GM18519 (cell line): ENCODE measurements around the gene THEM5.
"Not testable (repeated sequence)": the region's sequence is repeated elsewhere in the genome, so short reads cannot be mapped to it uniquely, and the experiment has no call there.

Experiments
- ATAC-seq: cut with Tn5 transposase; IDR thresholded peaks from one replicate; pipeline ENCODE4 v1.9.1; 2021; ENCODE audit warnings: mild to moderate bottlenecking, moderate library complexity; ENCODE audit not compliant: unreplicated experiment, low FRiP score

Gene THEM5

GRCh38 chr1:151868486-151868885, 15.0 kb upstream of the THEM5 start:
- ATAC-seq, result no peak

DNA sequence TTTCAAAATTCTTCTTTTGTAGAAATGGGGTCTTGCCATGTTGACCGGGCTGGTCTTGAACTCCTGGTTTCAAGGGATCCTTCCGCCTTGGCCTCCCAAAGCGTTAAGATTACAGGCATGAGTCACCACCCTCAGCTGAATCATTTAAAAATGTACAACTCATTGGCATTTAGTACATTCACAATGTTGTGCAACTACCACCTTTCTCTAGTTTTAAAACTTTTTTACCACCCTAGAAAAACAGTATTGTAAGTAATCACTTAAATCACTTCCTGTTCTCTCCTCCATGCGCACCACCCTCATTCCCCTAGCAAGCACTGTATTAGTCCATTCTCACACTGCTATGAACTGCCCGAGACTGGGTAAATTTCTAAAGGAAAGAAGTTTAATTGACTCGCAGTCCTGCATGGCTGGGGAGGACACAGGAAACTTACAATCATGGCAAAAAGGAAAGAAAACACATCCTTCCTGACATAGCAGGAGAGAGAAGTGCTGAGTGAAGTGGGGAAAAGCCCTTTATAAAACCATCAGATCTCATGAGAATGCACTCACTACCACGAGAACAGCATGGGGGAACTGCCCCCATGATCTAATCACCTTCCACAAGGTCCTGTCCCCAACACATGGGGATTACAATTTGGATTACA, 14.4 kb upstream of the THEM5 start:
- ATAC-seq, result no peak

DNA sequence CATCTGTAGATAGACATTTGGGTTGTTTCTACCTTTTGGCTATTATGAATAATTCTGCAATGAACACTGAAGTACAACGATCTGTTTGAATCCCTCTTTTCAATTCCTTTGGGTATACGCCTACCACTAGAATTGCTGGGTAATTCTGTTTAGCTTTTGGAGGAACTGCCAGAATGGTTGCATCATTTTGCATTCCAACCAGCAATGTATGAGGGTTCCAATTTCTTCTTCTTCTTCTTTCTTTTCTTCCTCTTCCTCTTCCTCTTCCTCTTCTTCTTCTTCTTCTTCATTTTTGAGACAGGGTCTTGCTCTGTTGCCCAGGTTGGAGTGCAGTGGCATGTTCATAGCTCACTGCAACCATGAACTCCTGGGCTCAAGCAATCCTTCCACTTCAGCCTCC, 13.8 kb upstream of the THEM5 start:
- no peak for ATAC-seq

GRCh38 chr1:151864411-151864810, 10.9 kb upstream of the THEM5 start:
- ATAC-seq, result no peak

GRCh38 chr1:151862604-151863003, 9.1 kb upstream of the THEM5 start:
- ATAC-seq, result no peak

- no peak for ATAC-seq
Observed at GRCh38 chr1:151860504-151861187, 7.1 kb upstream of the THEM5 start.

DNA sequence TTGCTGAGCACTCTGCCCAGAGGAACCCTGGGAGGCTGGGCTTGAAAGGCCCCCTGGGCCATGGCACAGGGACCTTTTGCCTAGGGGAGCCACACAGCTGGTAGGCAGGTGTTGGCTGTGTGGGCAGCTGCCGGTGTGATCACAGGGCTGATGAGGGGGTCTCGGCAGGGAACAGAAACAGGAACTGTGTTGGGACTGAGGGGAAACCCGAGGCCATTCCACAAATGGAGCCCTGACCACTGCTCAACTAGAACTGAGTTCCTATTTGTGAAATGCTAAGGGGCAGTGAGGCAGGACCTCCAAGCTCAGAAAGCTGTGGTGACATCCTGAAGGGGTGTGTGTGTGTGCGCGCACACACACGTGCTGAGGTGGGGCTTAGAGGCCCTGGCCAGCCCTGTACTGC, 6.4 kb upstream of the THEM5 start:
- no peak for ATAC-seq

- no peak for ATAC-seq
Observed at GRCh38 chr1:151858886-151859665, 5.6 kb upstream of the THEM5 start.

DNA sequence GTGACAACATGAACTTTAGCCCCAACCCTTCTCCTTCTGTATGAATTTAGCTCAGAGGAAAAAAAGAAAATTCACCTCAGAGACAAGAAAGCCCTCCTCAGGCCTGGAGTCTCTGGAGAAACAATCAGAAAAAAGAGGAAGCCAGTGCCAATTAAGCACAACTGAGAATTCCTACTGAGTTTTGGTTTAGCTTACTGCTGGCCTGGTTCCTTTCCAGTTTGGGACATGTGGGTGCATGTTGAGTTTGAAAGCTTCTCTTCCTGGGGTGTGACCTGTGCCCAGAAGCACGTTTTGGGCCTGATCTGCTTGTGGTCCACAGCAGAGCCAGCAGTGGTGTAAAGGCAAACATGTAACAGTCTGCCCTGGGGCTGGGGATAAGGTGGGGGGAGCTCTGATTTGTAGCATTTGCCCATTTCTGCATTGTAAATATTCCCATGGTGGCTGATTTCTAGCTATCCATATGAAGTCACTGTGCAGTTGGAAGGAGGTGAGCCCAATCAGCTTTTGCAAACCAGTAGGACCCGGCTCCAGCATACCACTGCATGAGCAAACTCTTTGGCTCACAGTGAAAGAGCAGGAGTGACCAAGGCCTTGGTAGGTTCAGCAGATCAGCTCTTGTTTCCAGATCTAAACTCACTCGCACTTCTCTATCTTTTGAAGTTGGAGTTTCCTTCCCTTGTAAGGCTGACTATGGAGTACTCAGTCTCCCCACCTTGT, 4.7 kb upstream of the THEM5 start:
- ATAC-seq, result no peak

DNA sequence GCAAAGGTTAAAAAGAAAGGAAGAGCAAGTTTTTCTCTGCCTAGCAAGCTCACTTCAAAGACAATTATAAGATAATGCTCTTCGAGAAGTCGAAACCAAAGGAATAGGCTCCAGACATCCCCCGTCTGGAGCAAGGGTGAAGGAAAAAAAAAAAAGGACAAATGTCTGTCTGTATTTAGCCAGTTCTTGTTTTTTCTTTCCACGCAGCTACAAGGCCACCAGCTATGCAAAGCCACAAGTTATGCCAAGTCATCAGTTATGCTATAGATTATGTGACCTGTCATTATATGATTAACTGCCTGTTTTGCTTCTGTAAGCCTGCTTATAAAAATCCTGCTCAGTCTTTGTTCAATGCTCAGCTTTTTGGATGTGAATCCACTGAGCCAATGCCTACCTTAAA, 2.4 kb upstream of the THEM5 start:
- ATAC-seq, result no peak

DNA sequence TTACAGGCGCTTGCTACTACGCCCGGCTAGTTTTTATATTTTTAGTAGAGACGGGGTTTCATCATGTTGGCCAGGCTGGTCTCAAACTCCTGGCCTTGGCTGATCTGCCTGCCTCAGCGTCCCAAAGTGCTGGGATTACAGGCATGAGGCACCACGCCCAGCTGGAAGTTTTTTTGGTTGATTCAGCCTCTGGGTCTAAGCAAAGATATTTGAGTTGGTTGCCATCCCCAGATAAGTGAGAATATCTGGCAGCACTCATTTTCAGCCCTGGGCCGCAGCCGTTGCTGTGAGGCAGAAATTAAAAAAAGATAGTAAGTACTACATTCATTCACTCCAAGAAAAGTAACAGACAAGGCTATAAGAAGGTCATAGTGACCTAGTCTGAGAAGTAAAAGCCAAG, 2.0 kb upstream of the THEM5 start:
- not testable (repeated sequence) for ATAC-seq

GRCh38 chr1:151854658-151855057, 1.1 kb upstream of the THEM5 start:
- no peak for ATAC-seq

GRCh38 chr1:151852733-151853132, 779 bp downstream of the THEM5 start:
- ATAC-seq, result no peak

DNA sequence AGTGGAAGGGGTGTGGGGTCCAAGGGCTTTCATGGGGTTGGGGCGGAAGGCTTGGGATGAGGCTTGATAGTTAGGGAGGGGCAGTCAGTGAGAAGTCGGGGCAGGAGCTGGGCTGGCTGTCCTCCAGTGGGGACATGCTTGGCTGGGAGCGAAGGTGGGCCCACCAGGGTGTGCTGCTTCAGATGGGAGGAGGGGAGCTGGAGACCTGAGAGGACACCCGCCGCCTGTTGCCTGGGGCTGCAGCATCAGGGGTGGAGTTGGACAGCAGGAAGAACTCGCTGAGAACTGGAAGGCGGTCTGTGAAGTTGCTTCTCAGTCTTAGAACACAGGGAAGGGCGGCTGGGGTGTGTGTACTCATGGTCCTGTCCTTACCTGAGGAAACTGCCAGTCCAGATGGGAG, 1.6 kb downstream of the THEM5 start:
- no peak for ATAC-seq

DNA sequence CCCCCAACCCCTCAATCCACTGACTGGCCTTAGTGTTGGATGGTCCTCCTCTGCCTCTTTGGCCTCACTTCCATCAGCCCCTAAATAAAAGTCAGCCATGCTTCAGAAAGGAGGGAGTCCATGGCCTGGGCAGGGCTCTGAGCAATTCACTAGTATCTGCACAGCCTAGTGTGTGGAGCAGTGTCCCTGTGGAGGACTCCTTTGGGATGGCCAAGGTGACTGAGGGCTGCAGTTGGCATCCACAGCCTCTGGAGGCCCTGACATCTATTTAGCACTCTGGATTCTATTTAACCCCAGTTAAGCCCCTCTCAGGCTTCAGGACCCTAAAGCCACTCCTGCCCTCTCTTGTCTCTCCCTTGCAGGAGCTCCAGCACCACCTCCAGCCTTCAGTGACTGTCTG, 3.6 kb downstream of the THEM5 start:
- no peak for ATAC-seq

GRCh38 chr1:151849126-151849525, 4.4 kb downstream of the THEM5 start:
- no peak for ATAC-seq

GRCh38 chr1:151847867-151848596, 5.5 kb downstream of the THEM5 start:
- ATAC-seq, result no peak

GRCh38 chr1:151846686-151847237, 6.8 kb downstream of the THEM5 start:
- no peak for ATAC-seq

DNA sequence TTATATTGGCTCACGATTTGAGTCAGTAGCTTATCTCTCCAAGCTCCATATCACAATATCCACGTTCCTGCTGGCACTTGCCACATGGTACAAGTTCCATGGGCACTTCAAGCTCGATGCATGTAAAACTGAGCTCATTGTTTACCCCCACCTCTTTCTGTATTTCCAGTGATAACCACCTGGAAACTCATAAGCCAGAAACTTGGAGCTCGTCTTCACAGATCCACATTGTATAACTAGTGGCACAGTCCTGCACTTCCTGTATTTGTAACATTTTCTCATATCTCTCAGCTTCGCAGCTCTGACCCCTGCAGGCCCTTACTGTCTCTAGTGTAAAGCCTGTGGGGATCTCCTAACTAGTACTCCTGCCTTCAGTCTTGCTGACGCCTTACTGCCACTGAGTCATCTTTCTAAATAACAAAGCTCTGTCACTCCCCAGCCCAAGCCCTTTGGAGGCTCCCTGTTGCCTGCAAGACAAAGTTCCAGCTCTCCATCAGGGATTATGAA, 7.4 kb downstream of the THEM5 start:
- ATAC-seq, result no peak

DNA sequence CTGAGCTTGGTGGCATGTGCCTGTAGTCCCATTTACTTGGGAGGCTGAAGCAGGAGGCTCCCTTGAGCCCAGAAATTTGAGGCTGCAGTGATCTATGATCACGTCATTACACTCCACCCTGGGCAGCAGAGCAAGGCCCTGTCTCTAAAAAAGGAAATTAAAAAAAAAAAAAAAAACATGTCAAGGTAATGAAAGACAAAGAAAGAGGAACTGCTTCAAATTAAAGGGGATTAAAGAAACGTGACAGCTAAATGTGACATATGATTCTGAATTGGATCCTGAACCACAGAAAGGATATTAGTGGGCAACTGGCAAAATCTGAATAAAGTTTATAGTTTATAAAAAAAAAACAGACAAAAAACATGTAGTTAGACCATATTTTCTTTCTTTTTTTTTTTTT, 10.1 kb downstream of the THEM5 start:
- no peak for ATAC-seq
